ENCODE data around the gene TIMP2. TPM values are rescaled to one million over a fixed set of nuclear protein-coding genes. Genes with fewer than 3 reads are reported as not detected.
"Not testable (repeated sequence)": the region's sequence is repeated elsewhere in the genome, so short reads cannot be mapped to it uniquely, and the experiment has no call there.

The TIMP2 gene
- total RNA-seq, 1 experiment from 2014 or later = 60.5 TPM

- Histone ChIP-seq H3K9me3 (ENCODE audit: low read depth, low read length, poor library complexity, severe bottlenecking) (no peaks in the 10 kb centered on the region), H3K4me3 (ENCODE audit: low read depth, low read length, poor library complexity, severe bottlenecking) (no peak overlapping the region), H3K36me3 (ENCODE audit: insufficient read depth, low read length, poor library complexity, severe bottlenecking) (no peaks in the 10 kb centered on the region), H3K27me3 (replicated peaks; ENCODE audit: insufficient read depth, low read depth, low read length, poor library complexity) (no peaks in the 10 kb centered on the region), H3K4me1 (ENCODE audit: insufficient read depth, low read length, poor library complexity, severe bottlenecking) (no peaks in the 10 kb centered on the region), H3K27ac (ENCODE audit: low read depth, low read length, poor library complexity, severe bottlenecking) (no peak overlapping the region)
- CTCF ChIA-PET = no interaction called here
- no TSS peak for BruUV-seq (replicated peaks)
- no peak for DNase-seq (ENCODE audit: low spot score)
- TF ChIP-seq EZH2 (IDR thresholded peaks at IDR 0.05; ENCODE audit: borderline replicate concordance, low read depth, low read length, poor library complexity, severe bottlenecking) = no peak
- TF ChIP-seq, protein P1, sequence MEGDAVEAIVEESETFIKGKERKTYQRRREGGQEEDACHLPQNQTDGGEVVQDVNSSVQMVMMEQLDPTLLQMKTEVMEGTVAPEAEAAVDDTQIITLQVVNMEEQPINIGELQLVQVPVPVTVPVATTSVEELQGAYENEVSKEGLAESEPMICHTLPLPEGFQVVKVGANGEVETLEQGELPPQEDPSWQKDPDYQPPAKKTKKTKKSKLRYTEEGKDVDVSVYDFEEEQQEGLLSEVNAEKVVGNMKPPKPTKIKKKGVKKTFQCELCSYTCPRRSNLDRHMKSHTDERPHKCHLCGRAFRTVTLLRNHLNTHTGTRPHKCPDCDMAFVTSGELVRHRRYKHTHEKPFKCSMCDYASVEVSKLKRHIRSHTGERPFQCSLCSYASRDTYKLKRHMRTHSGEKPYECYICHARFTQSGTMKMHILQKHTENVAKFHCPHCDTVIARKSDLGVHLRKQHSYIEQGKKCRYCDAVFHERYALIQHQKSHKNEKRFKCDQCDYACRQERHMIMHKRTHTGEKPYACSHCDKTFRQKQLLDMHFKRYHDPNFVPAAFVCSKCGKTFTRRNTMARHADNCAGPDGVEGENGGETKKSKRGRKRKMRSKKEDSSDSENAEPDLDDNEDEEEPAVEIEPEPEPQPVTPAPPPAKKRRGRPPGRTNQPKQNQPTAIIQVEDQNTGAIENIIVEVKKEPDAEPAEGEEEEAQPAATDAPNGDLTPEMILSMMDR (conservative IDR thresholded peaks at IDR 0.05; ENCODE audit: low read depth, low read length) = no peak
- POLR2A ChIA-PET (ENCODE audit: low non-redundant PET) = no interaction called here
- intact Hi-C loops (cut with micrococcal nuclease; ENCODE audit: unreplicated experiment) = no loop called here
These were observed 33.7 kb downstream of the TIMP2 start for GRCh38 chr17:78891406-78892061.

GRCh38 chr17:78890498-78890897, 34.7 kb downstream of the TIMP2 start:
- Histone ChIP-seq H3K9me3 (ENCODE audit: low read depth, low read length, poor library complexity, severe bottlenecking) (no peaks in the 10 kb centered on the region), H3K36me3 (ENCODE audit: insufficient read depth, low read length, poor library complexity, severe bottlenecking) (no peaks in the 10 kb centered on the region), H3K27me3 (replicated peaks; ENCODE audit: insufficient read depth, low read depth, low read length, poor library complexity) (no peaks in the 10 kb centered on the region), H3K27ac (ENCODE audit: low read depth, low read length, poor library complexity, severe bottlenecking) (no peak overlapping the region), H3K4me1 (ENCODE audit: insufficient read depth, low read length, poor library complexity, severe bottlenecking) (no peaks in the 10 kb centered on the region), H3K4me3 (ENCODE audit: low read depth, low read length, poor library complexity, severe bottlenecking) (no peak overlapping the region)
- BruUV-seq (replicated peaks) = no TSS peak
- peak; percentile 37 for DNase-seq (ENCODE audit: low spot score)
- intact Hi-C loops (cut with micrococcal nuclease; ENCODE audit: unreplicated experiment) = no loop called here
- CTCF ChIA-PET = no interaction called here
- TF ChIP-seq EZH2 (IDR thresholded peaks at IDR 0.05; ENCODE audit: borderline replicate concordance, low read depth, low read length, poor library complexity, severe bottlenecking) = no peak
- TF ChIP-seq, protein P1 (conservative IDR thresholded peaks at IDR 0.05; ENCODE audit: low read depth, low read length) = no peak
- POLR2A ChIA-PET (ENCODE audit: low non-redundant PET) = no interaction called here

DNA sequence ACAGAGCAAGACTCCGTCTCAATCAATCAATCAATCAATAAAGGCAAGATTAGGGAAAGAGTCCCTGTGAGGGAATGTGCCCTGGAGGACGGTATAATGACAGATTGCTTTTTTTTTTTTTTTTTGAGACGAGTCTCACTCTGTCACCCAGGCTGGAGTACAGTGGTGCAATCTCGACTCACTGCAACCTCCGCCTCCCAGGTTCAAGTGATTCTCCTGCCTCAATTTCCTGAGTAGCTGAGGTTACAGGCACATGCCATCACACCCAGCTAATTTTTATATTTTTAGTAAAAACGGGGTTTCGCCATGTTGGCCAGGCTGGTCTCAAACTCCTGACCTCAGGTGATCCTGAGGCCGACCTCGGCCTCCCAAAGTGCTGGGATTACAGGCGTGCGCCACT, 35.1 kb downstream of the TIMP2 start:
- BruUV-seq (replicated peaks); H3K9me3 ChIP-seq (ENCODE audit: low read depth, low read length, poor library complexity, severe bottlenecking); H3K27me3 ChIP-seq (replicated peaks; ENCODE audit: insufficient read depth, low read depth, low read length, poor library complexity); H3K4me3 ChIP-seq (ENCODE audit: low read depth, low read length, poor library complexity, severe bottlenecking); H3K36me3 ChIP-seq (ENCODE audit: insufficient read depth, low read length, poor library complexity, severe bottlenecking); CTCF ChIA-PET; intact Hi-C loops (cut with micrococcal nuclease; ENCODE audit: unreplicated experiment); POLR2A ChIA-PET (ENCODE audit: low non-redundant PET); DNase-seq (ENCODE audit: low spot score); H3K4me1 ChIP-seq (ENCODE audit: insufficient read depth, low read length, poor library complexity, severe bottlenecking); H3K27ac ChIP-seq (ENCODE audit: low read depth, low read length, poor library complexity, severe bottlenecking): not testable (repeated sequence)

DNA sequence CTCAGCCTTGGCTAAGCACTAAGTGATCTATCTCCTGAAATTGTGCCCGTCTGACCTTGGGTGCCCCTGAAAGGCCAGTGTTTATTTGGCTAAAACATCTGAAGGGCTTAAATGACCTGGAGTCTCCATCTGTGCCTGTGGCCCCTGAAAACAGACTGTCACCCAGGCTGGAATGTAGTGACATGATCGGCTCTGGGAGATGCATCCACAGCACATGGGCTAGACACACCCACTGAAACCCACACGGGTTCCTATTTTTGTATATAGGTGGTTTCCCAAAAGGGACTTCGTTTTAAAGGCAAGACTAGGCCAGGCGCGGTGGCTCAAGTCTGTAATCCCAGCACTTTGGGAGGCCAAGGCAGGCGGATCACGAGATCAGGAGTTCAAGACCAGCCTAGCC, 35.7 kb downstream of the TIMP2 start:
- Histone ChIP-seq H3K9me3 (ENCODE audit: low read depth, low read length, poor library complexity, severe bottlenecking) (no peaks in the 10 kb centered on the region), H3K4me3 (ENCODE audit: low read depth, low read length, poor library complexity, severe bottlenecking) (no peak overlapping the region), H3K27ac (ENCODE audit: low read depth, low read length, poor library complexity, severe bottlenecking) (no peak overlapping the region), H3K36me3 (ENCODE audit: insufficient read depth, low read length, poor library complexity, severe bottlenecking) (no peaks in the 10 kb centered on the region), H3K4me1 (ENCODE audit: insufficient read depth, low read length, poor library complexity, severe bottlenecking) (peaks cover 2% of the 10 kb centered on the region), H3K27me3 (replicated peaks; ENCODE audit: insufficient read depth, low read depth, low read length, poor library complexity) (no peaks in the 10 kb centered on the region)
- TF ChIP-seq, protein P1 (conservative IDR thresholded peaks at IDR 0.05; ENCODE audit: low read depth, low read length) = no peak
- TF ChIP-seq EZH2 (IDR thresholded peaks at IDR 0.05; ENCODE audit: borderline replicate concordance, low read depth, low read length, poor library complexity, severe bottlenecking) = no peak
- intact Hi-C loops (cut with micrococcal nuclease; ENCODE audit: unreplicated experiment) = no loop called here
- POLR2A ChIA-PET (ENCODE audit: low non-redundant PET) = no interaction called here
- DNase-seq (ENCODE audit: low spot score) = no peak
- CTCF ChIA-PET = interaction anchor here (0.7 kb wide), 1 partner anchor 9 kb away, joined by 3 read pairs; no protein-coding TSS in a partner anchor
- BruUV-seq (replicated peaks) = no TSS peak

Data from A673 (cell line).